Endothelial cell of umbilical vein (primary cell): ENCODE measurements around the gene PRDM11. TPM values are rescaled to one million over a fixed set of nuclear protein-coding genes. Genes with fewer than 3 reads are reported as not detected.

Experiments
- BruUV-seq: library from RNA; stranded (reverse); fragments of 400-500 nt; replicated peaks from 2 replicates; lab custom pipeline; 2021; lab: Mats Ljungman, UMichigan
- CTCF ChIA-PET: fragments of 300-600, 350-600 bp; sonication (Branson Sonifier 250); formaldehyde crosslinking; loops from one replicate; lab custom pipeline; 2021; ENCODE audit warnings: antibody characterized with exemption, inconsistent platforms; lab: Charles Lee
- POLR2A ChIA-PET: fragments of 300-600, 350-600 bp; sonication (Branson Sonifier 250); formaldehyde crosslinking; loops from one replicate; lab custom pipeline; 2021; ENCODE audit warnings: antibody characterized with exemption, inconsistent platforms; lab: Charles Lee
- DNase-seq: peaks from one replicate; pipeline ENCODE4 v3.0.0-alpha.2; 2011; ENCODE audit warnings: low read depth, low spot score
- FAIRE-seq: peaks from 2 replicates; lab custom pipeline; 2011; peaks lifted over from hg19 to GRCh38; lab: Jason Lieb, UNC
- H2AFZ ChIP-seq: 2 replicates; pipeline ENCODE4 v1.6.0; 2012; ENCODE audit warnings: low read depth, low read length, control low read depth, inconsistent platforms
- H3K27ac ChIP-seq: 2 replicates; pipeline ENCODE4 v1.5.1; 2011; ENCODE audit warnings: low read depth, mild to moderate bottlenecking, control low read depth, low read length, moderate library complexity; ENCODE audit not compliant: insufficient read depth
- H3K27me3 ChIP-seq, 2 experiments: 2 replicates each; pipeline versions ENCODE4 v1.6.0 to v1.6.1; 2011; ENCODE audit warnings: low read length in 2 of 2, mixed read lengths in 1 of 2; ENCODE audit not compliant: control insufficient read depth in 2 of 2, insufficient read depth in 2 of 2
- H3K36me3 ChIP-seq, 2 experiments: 2 replicates in 1 of 2; 3 replicates in 1 of 2; pipeline ENCODE4 v1.5.1; 2011; ENCODE audit warnings: low read length in 2 of 2, mild to moderate bottlenecking in 1 of 2, moderate library complexity in 1 of 2; ENCODE audit not compliant: control insufficient read depth in 2 of 2, insufficient read depth in 2 of 2; ENCODE audit errors: extremely low read depth in 1 of 2
- H3K4me1 ChIP-seq: 3 replicates; pipeline ENCODE4 v1.5.1; 2011; ENCODE audit warnings: mild to moderate bottlenecking, low read length; ENCODE audit not compliant: control insufficient read depth, insufficient read depth; ENCODE audit errors: extremely low read depth
- H3K4me2 ChIP-seq: 2 replicates; pipeline ENCODE4 v1.6.1; 2011; ENCODE audit warnings: low read length, control low read depth, mixed read lengths; ENCODE audit not compliant: insufficient read depth
- H3K4me3 ChIP-seq, 3 experiments: fragments of 200-600 bp in 1 of 3; sonication (generic), shearing (Covaris generic) in 1 of 3; replicated peaks in 1 of 3; 2 replicates each; pipeline ENCODE4 v1.5.1; 2011 to 2016; ENCODE audit warnings: control low read depth in 3 of 3, low read length in 3 of 3, mild to moderate bottlenecking in 2 of 3, inconsistent platforms in 1 of 3, low read depth in 1 of 3, moderate library complexity in 1 of 3; ENCODE audit not compliant: insufficient read depth in 1 of 3
- H3K79me2 ChIP-seq: 2 replicates; pipeline ENCODE4 v1.6.0; 2012; ENCODE audit warnings: low read length, inconsistent platforms; ENCODE audit not compliant: control insufficient read depth, insufficient read depth
- H3K9ac ChIP-seq: replicated peaks from 2 replicates; pipeline ENCODE3; 2011; ENCODE audit warnings: low read length, control low read depth; ENCODE audit not compliant: insufficient read depth; ENCODE audit errors: extremely low read depth
- H3K9me1 ChIP-seq: replicated peaks from 3 replicates; pipeline ENCODE4 v1.6.0; 2011; ENCODE audit warnings: mild to moderate bottlenecking, low read length; ENCODE audit not compliant: control insufficient read depth, insufficient read depth; ENCODE audit errors: extremely low read depth
- H3K9me3 ChIP-seq: replicated peaks from 2 replicates; pipeline ENCODE4 v1.5.1; 2012; ENCODE audit warnings: low read length, inconsistent platforms; ENCODE audit not compliant: control insufficient read depth, insufficient read depth
- H4K20me1 ChIP-seq: replicated peaks from 2 replicates; pipeline ENCODE3; 2011; ENCODE audit warnings: mild to moderate bottlenecking, low read length; ENCODE audit not compliant: control insufficient read depth, insufficient read depth; ENCODE audit errors: extremely low read depth
- EZH2 ChIP-seq: IDR thresholded peaks from 2 replicates; pipeline ENCODE4 v1.6.1; 2012; ENCODE audit warnings: borderline replicate concordance, low read depth, mild to moderate bottlenecking, moderate library complexity, low read length, inconsistent platforms; ENCODE audit not compliant: severe bottlenecking
- FOS ChIP-seq: IDR thresholded peaks from 2 replicates; pipeline ENCODE4 v1.6.1; 2011; ENCODE audit warnings: mild to moderate bottlenecking, low read length, moderate library complexity, borderline replicate concordance; ENCODE audit not compliant: insufficient read depth
- GATA2 ChIP-seq: IDR thresholded peaks from 2 replicates; pipeline ENCODE4 v1.7.0; 2011; ENCODE audit warnings: low read depth, mild to moderate bottlenecking, moderate library complexity, mixed read lengths, low read length; ENCODE audit not compliant: insufficient read length, insufficient read depth
- JUN ChIP-seq: IDR thresholded peaks from 2 replicates; pipeline ENCODE4 v1.6.1; 2011; ENCODE audit warnings: borderline replicate concordance, low read depth; ENCODE audit not compliant: insufficient read length, insufficient read depth
- MAX ChIP-seq: IDR thresholded peaks from 2 replicates; pipeline ENCODE4 v1.6.1; 2011; ENCODE audit not compliant: insufficient read depth, insufficient read length
- MYC ChIP-seq: IDR thresholded peaks from one replicate; pipeline ENCODE4 v1.6.1; 2011; ENCODE audit warnings: mild to moderate bottlenecking, low read depth, low read length
- POLR2A ChIP-seq: IDR thresholded peaks from 2 replicates; pipeline ENCODE4 v1.6.1; 2012; ENCODE audit warnings: low read depth, mild to moderate bottlenecking, control low read depth, low read length
- POLR2AphosphoS5 ChIP-seq: IDR thresholded peaks from 2 replicates; pipeline ENCODE4 v1.6.1; 2012; ENCODE audit warnings: low read depth, mild to moderate bottlenecking, control low read depth, low read length, moderate library complexity; ENCODE audit not compliant: insufficient read depth
- dilution Hi-C: fragments of 300-500 bp; cut with MboI; formaldehyde crosslinking; loops from one replicate; pipeline ENCODE4 v1.15.0; 2019; ENCODE audit warnings: low sequenced_read_pairs; ENCODE audit not compliant: extremely low pct_ligation_motif_present
- intact Hi-C: fragments of 100-400 bp; cut with micrococcal nuclease; formaldehyde crosslinking; loops from one replicate; pipeline ENCODE4 v1.10.0; 2022
- polyA plus RNA-seq, 4 experiments: library from polyadenylated mRNA; depleted of rRNA in 3 of 4; stranded (reverse) in 3 of 4; unstranded in 1 of 4; fragments of >200 nt; gene quantifications; 2 replicates each; pipeline versions ENCODE4 v1.2.1 to v1.2.3, GENCODE V29; 2011 to 2012; ENCODE audit warnings: missing spikeins in 1 of 4
- total RNA-seq: library from RNA; stranded (reverse); gene quantifications from 2 replicates; pipeline ENCODE4 v1.2.3, GENCODE V29; 2021
- TF ChIP-seq, protein P1 (sequence below), 2 donors: IDR thresholded peaks; 1 replicate in 1 of 2; 2 replicates in 1 of 2; pipeline ENCODE4 v1.5.1; 2011; ENCODE audit warnings: low read length in 2 of 2, mild to moderate bottlenecking in 2 of 2, moderate library complexity in 2 of 2, control low read depth in 1 of 2, inconsistent platforms in 1 of 2, low read depth in 1 of 2; ENCODE audit not compliant: insufficient read depth in 1 of 2; ENCODE audit errors: extremely low read depth in 1 of 2

The PRDM11 gene
- total and polyA plus RNA-seq, 2 donors (not counting 3 experiments of a cell fraction or from before 2014, with no cell fraction given): 6.9 to 14.1 TPM

- peak; percentile 9 for DNase-seq
- Histone ChIP-seq H3K27me3 (no peaks in the 10 kb centered on the region), H2AFZ (no peak overlapping the region), H3K9me1 (no peaks in the 10 kb centered on the region), H3K4me2 (no peak overlapping the region), H3K9ac (no peak overlapping the region), H4K20me1 (no peaks in the 10 kb centered on the region), H3K36me3 (peaks cover 0 to 9% of the 10 kb centered on the region in 2 experiments), H3K27ac (no peak overlapping the region), H3K4me1 (peaks cover 12% of the 10 kb centered on the region), H3K9me3 (no peaks in the 10 kb centered on the region), H3K79me2 (no peaks in the 10 kb centered on the region), H3K4me3 (no peak overlapping the region)
- ChIA-PET POLR2A (no interaction called here), CTCF (interaction anchor here (0.7 kb wide), 1 partner anchor 243 kb away, joined by 3 read pairs; no protein-coding TSS in a partner anchor)
- no peak for FAIRE-seq
- no TSS peak for BruUV-seq
- intact Hi-C loops (no loop called here), dilution Hi-C loops (no loop called here)
- TF ChIP-seq, protein P1, sequence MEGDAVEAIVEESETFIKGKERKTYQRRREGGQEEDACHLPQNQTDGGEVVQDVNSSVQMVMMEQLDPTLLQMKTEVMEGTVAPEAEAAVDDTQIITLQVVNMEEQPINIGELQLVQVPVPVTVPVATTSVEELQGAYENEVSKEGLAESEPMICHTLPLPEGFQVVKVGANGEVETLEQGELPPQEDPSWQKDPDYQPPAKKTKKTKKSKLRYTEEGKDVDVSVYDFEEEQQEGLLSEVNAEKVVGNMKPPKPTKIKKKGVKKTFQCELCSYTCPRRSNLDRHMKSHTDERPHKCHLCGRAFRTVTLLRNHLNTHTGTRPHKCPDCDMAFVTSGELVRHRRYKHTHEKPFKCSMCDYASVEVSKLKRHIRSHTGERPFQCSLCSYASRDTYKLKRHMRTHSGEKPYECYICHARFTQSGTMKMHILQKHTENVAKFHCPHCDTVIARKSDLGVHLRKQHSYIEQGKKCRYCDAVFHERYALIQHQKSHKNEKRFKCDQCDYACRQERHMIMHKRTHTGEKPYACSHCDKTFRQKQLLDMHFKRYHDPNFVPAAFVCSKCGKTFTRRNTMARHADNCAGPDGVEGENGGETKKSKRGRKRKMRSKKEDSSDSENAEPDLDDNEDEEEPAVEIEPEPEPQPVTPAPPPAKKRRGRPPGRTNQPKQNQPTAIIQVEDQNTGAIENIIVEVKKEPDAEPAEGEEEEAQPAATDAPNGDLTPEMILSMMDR (IDR thresholded peaks at IDR 0.05; ENCODE audit: extremely low read depth in 1 of 2, insufficient read depth in 1 of 2, low read depth in 1 of 2, low read length in 2 of 2): no peak
- TF ChIP-seq MYC (no peak), POLR2A (no peak), JUN (no peak), MAX (no peak), POLR2AphosphoS5 (no peak), GATA2 (no peak), FOS (no peak), EZH2 (no peak)
Measured at GRCh38 chr11:45178890-45179671, 32.6 kb downstream of the PRDM11 start.
